GM12878 (cell line): Measurements from ENCODE around the gene GZF1. TPM values are rescaled to one million over a fixed set of nuclear protein-coding genes. Genes with fewer than 3 reads are reported as not detected.

ENCODE experiments used
- ATAC-seq: fragments of 200-7000 bp; cut with Tn5 transposase; 3 replicates; pipeline ENCODE4 v1.9.1; 2020; ENCODE audit warnings: mild to moderate bottlenecking, moderate library complexity
- BruUV-seq: library from RNA; stranded (reverse); fragments of 400-500 nt; replicated peaks from 2 replicates; lab custom pipeline; 2021; lab: Mats Ljungman, UMichigan
- CTCF ChIA-PET: fragments of 300-600 bp; sonication (Branson Sonifier 250); formaldehyde crosslinking; extraction: SDS; loops from one replicate; lab custom pipeline; 2021; ENCODE audit warnings: inconsistent platforms; lab: Yijun Ruan, JAX
- POLR2A ChIA-PET: fragments of 350-600 bp; formaldehyde crosslinking; extraction: SDS; loops from one replicate; lab custom pipeline; 2021; ENCODE audit warnings: inconsistent platforms; lab: Charles Lee
- RAD21 ChIA-PET: fragments of 300-600 bp; sonication (Branson Sonifier 250); formaldehyde crosslinking; loops from one replicate; lab custom pipeline; 2023; ENCODE audit warnings: antibody characterized with exemption; ENCODE audit not compliant: unreplicated experiment; lab: Charles Lee
- SMC1A ChIA-PET: fragments of 300-600 bp; sonication (Branson Sonifier 250); formaldehyde crosslinking; loops from one replicate; lab custom pipeline; 2023; ENCODE audit not compliant: unreplicated experiment, uncharacterized antibody; lab: Charles Lee
- DNase-seq: peaks from one replicate; pipeline ENCODE4 v3.0.0-alpha.2; 2011; ENCODE audit warnings: low read depth, low spot score
- FAIRE-seq: peaks from 3 replicates; lab custom pipeline; 2011; peaks lifted over from hg19 to GRCh38; lab: Jason Lieb, UNC
- H2AFZ ChIP-seq: 2 replicates; pipeline ENCODE4 v1.6.0; 2011; ENCODE audit warnings: low read depth, low read length, control low read depth; ENCODE audit not compliant: control insufficient read depth
- H3K27ac ChIP-seq: 2 replicates; pipeline ENCODE4 v1.5.1; 2011; ENCODE audit warnings: control low read depth; ENCODE audit not compliant: control insufficient read depth, insufficient read depth
- H3K27me3 ChIP-seq, 2 experiments: replicated peaks in 1 of 2; 2 replicates each; pipeline versions ENCODE4 v1.6.0 to v1.6.1; 2011; ENCODE audit warnings: low read length in 1 of 2; ENCODE audit not compliant: control insufficient read depth in 2 of 2, insufficient read depth in 2 of 2
- H3K36me3 ChIP-seq, 2 experiments: 2 replicates each; pipeline ENCODE4 v1.5.1; 2011; ENCODE audit warnings: low read length in 1 of 2; ENCODE audit not compliant: control insufficient read depth in 2 of 2, insufficient read depth in 2 of 2
- H3K4me1 ChIP-seq: 2 replicates; pipeline ENCODE4 v1.6.1; 2011; ENCODE audit warnings: mild to moderate bottlenecking, low read length, moderate library complexity, mixed read lengths; ENCODE audit not compliant: control insufficient read depth, insufficient read depth
- H3K4me2 ChIP-seq: 2 replicates; pipeline ENCODE4 v1.6.0; 2011; ENCODE audit warnings: control low read depth; ENCODE audit not compliant: control insufficient read depth, insufficient read depth
- H3K4me3 ChIP-seq: fragments of 200-600 bp; sonication (generic); 2 replicates; pipeline ENCODE4 v1.5.1; 2016
- H3K79me2 ChIP-seq: 2 replicates; pipeline ENCODE4 v1.6.0; 2011; ENCODE audit warnings: low read length; ENCODE audit not compliant: control insufficient read depth, insufficient read depth
- H3K9ac ChIP-seq: 2 replicates; pipeline ENCODE4 v1.8.0; 2011; ENCODE audit warnings: low read length, control low read depth, mixed read lengths; ENCODE audit not compliant: control insufficient read depth, insufficient read depth
- H3K9me3 ChIP-seq: replicated peaks from 3 replicates; pipeline ENCODE4 v1.5.1; 2011; ENCODE audit warnings: mild to moderate bottlenecking, low read length; ENCODE audit not compliant: control insufficient read depth, insufficient read depth
- H4K20me1 ChIP-seq: 2 replicates; pipeline ENCODE4 v1.6.0; 2011; ENCODE audit not compliant: control insufficient read depth, insufficient read depth
- BMI1 ChIP-seq: fragments of 450-650 bp; IDR thresholded peaks from 2 replicates; pipeline ENCODE4 v1.6.1; 2016; ENCODE audit warnings: mild to moderate bottlenecking, moderate library complexity, borderline replicate concordance
- CEBPZ ChIP-seq: fragments of 150-350 bp; IDR thresholded peaks from 2 replicates; pipeline ENCODE4 v1.6.1; 2016; ENCODE audit warnings: low read depth, low read length
- E2F8 ChIP-seq: fragments of 450-650 bp; IDR thresholded peaks from 2 replicates; pipeline ENCODE4 v1.6.1; 2018; ENCODE audit warnings: mild to moderate bottlenecking, low read depth, moderate library complexity; ENCODE audit not compliant: partially characterized antibody
- FOXM1 ChIP-seq: IDR thresholded peaks from 2 replicates; pipeline ENCODE4 v1.6.1; 2012; ENCODE audit warnings: low read depth, mild to moderate bottlenecking, inconsistent platforms, low read length, moderate library complexity
- HDGF ChIP-seq: fragments of 450-650 bp; IDR thresholded peaks from 2 replicates; pipeline ENCODE4 v1.6.1; 2016; ENCODE audit warnings: antibody characterized with exemption
- IRF3 ChIP-seq: fragments of 450-650 bp; IDR thresholded peaks from 2 replicates; pipeline ENCODE4 v1.6.1; 2014; ENCODE audit warnings: mild to moderate bottlenecking
- MYC ChIP-seq: IDR thresholded peaks from 2 replicates; pipeline ENCODE4 v1.6.1; 2011; ENCODE audit warnings: mild to moderate bottlenecking, low read length, moderate library complexity, inconsistent platforms; ENCODE audit not compliant: insufficient read depth, insufficient replicate concordance, insufficient read length, severe bottlenecking
- NFYB ChIP-seq: IDR thresholded peaks from 2 replicates; pipeline ENCODE4 v1.6.1; 2011; ENCODE audit warnings: low read depth, mild to moderate bottlenecking, low read length, improper control_type of control experiment, moderate library complexity; ENCODE audit not compliant: insufficient read depth
- TCF12 ChIP-seq: IDR thresholded peaks from 2 replicates; pipeline ENCODE4 v1.6.1; 2011; ENCODE audit warnings: low read depth, mild to moderate bottlenecking, low read length
- USF2 ChIP-seq: IDR thresholded peaks from 2 replicates; pipeline ENCODE4 v1.6.1; 2011; ENCODE audit warnings: low read depth, low read length, improper control_type of control experiment, borderline replicate concordance
- WRNIP1 ChIP-seq: IDR thresholded peaks from 2 replicates; pipeline ENCODE4 v1.6.1; 2011; ENCODE audit warnings: low read depth, low read length, improper control_type of control experiment, borderline replicate concordance
- ZNF217 ChIP-seq: fragments of 450-650 bp; IDR thresholded peaks from 2 replicates; pipeline ENCODE4 v1.6.1; 2017; ENCODE audit warnings: antibody characterized with exemption, mild to moderate bottlenecking
- WGBS: methylation state at CpG from one replicate; pipeline ENCODE4 v1.1.6; 2016; ENCODE audit warnings: low lambda C conversion rate; ENCODE audit not compliant: insufficient replicate concordance, insufficient coverage; ENCODE audit errors: missing lambda C conversion rate; 5-methylcytosine and 5-hydroxymethylcytosine counted together
- in situ Hi-C: fragments of 300-500 bp; cut with MboI; formaldehyde crosslinking; loops from 9 replicates; pipeline ENCODE4 v1.14.3; 2018; ENCODE audit warnings: mixed read lengths
- intact Hi-C: fragments of 100-400 bp; cut with micrococcal nuclease; formaldehyde crosslinking; loops from one replicate; pipeline ENCODE4 v1.14.2; 2022; ENCODE audit not compliant: unreplicated experiment
- polyA plus RNA-seq, 11 experiments: library from polyadenylated mRNA; depleted of rRNA in 4 of 11; unstranded in 6 of 11; stranded (reverse) in 5 of 11; fragments of >200 nt; fragmentation: Nextera tagmentation in 4 of 11; fragmentation: Illumina TruSeq in 1 of 11; extraction: Ambion mirVana in 4 of 11; extraction: Trizol in 1 of 11; gene quantifications; 1 replicate in 1 of 11; 2 replicates in 10 of 11; pipeline versions ENCODE4 v1.2.1 to v1.2.3, GENCODE V29; 2011 to 2016; ENCODE audit warnings: inconsistent platforms in 2 of 11, missing spikeins in 2 of 11, low read depth in 1 of 11
- total RNA-seq, 4 experiments: library from RNA; depleted of rRNA in 3 of 4; stranded (reverse); fragments of >200 nt in 3 of 4; fragmentation: Illumina TruSeq in 1 of 4; extraction: Trizol in 1 of 4; gene quantifications; 2 replicates each; pipeline versions ENCODE4 v1.2.1 to v1.2.3, GENCODE V29; 2013 to 2021

GZF1 gene
- total and polyA plus RNA-seq, 10 of the 15 experiments (the other 5 are each of a cell fraction or from before 2014, with no cell fraction given), result 2.2 to 19.5 (median 9.7) TPM

GRCh38 chr20:23370274-23370673, 8.3 kb downstream of the GZF1 start:
- H3K27ac ChIP-seq, result no peak overlapping the region
- POLR2A ChIA-PET, result interaction anchor here (0.6 to 0.8 kb wide), 2 partner anchors 9 to 13 kb away, joined by 3 read pairs; no protein-coding TSS in a partner anchor
- FAIRE-seq, result no peak
- no peaks in the 10 kb centered on the region for H3K9me3 ChIP-seq
- H3K27me3 ChIP-seq, result no peaks in the 10 kb centered on the region
- intact Hi-C loops, result no loop called here
- 89% methylated on average over 5 of the region's 5 CpGs for WGBS
- H3K4me1 ChIP-seq, result peaks cover 16% of the 10 kb centered on the region
- no peak for ATAC-seq
- RAD21 ChIA-PET, result no interaction called here
- no TSS peak for BruUV-seq
- H3K79me2 ChIP-seq, result peaks cover 24% of the 10 kb centered on the region
- no peak overlapping the region for H2AFZ ChIP-seq
- H3K36me3 ChIP-seq, result peaks cover 13 to 29% of the 10 kb centered on the region in 2 experiments
- H3K9ac ChIP-seq, result no peak overlapping the region
- DNase-seq, result no peak
- CTCF ChIA-PET, result interaction anchor here (1.1 to 1.2 kb wide), 3 partner anchors 12 to 77 kb away, joined by 3 to 4 read pairs (median 4); no protein-coding TSS in a partner anchor
- SMC1A ChIA-PET, result interaction anchor here (1.4 kb wide), 1 partner anchor 21 kb away, joined by 3 read pairs; no protein-coding TSS in a partner anchor
- no peaks in the 10 kb centered on the region for H4K20me1 ChIP-seq
- in situ Hi-C loops, result loop anchor here (25.0 kb wide), 2 partner anchors 1692 to 1892 kb away; partner anchors contain the start of gene ACSS1
- H3K4me2 ChIP-seq, result no peak overlapping the region
- no peak overlapping the region for H3K4me3 ChIP-seq
- no peak for TF ChIP-seq E2F8
- TF ChIP-seq WRNIP1, result no peak
- no peak for TF ChIP-seq IRF3
- TF ChIP-seq ZNF217, result no peak
- TF ChIP-seq CEBPZ, result no peak
- TF ChIP-seq USF2, result no peak
- TF ChIP-seq MYC, result no peak
- TF ChIP-seq NFYB, result no peak
- no peak for TF ChIP-seq FOXM1
- TF ChIP-seq TCF12, result no peak
- TF ChIP-seq HDGF, result no peak
- no peak for TF ChIP-seq BMI1
